HG02571 (cell line): Measurements from ENCODE around the gene CISD3.

ENCODE experiments used
- ATAC-seq: cut with Tn5 transposase; IDR thresholded peaks from one replicate; pipeline ENCODE4 v1.9.1; 2021; ENCODE audit warnings: mild to moderate bottlenecking, moderate library complexity; ENCODE audit not compliant: unreplicated experiment

Gene CISD3

DNA sequence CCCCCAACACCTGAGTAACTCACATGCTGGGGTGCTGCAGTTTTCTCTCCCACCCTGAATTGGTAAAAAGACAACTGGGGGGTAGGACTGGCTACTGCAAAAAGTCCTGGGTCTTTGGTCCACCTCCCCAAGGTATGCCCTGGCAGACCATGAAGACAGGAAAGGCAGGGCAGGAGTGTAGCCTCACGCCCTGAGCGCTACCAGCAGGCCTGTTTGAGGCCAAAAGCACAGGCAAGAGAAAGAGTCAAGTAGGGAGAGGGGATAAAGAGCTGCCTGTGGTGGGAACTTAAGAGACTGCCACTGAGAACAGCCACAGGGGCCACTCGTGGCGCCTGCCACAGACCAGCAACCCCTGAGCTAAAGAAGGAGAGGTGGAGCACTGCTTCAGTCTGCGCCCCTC, 36.2 kb downstream of the CISD3 start:
- no peak for ATAC-seq

GRCh38 chr17:38768417-38768816, 38.3 kb downstream of the CISD3 start:
- no peak for ATAC-seq

- no peak for ATAC-seq
These were observed 43.1 kb downstream of the CISD3 start for GRCh38 chr17:38773258-38773657.

GRCh38 chr17:38777641-38778250, 47.6 kb downstream of the CISD3 start:
- ATAC-seq: no peak

DNA sequence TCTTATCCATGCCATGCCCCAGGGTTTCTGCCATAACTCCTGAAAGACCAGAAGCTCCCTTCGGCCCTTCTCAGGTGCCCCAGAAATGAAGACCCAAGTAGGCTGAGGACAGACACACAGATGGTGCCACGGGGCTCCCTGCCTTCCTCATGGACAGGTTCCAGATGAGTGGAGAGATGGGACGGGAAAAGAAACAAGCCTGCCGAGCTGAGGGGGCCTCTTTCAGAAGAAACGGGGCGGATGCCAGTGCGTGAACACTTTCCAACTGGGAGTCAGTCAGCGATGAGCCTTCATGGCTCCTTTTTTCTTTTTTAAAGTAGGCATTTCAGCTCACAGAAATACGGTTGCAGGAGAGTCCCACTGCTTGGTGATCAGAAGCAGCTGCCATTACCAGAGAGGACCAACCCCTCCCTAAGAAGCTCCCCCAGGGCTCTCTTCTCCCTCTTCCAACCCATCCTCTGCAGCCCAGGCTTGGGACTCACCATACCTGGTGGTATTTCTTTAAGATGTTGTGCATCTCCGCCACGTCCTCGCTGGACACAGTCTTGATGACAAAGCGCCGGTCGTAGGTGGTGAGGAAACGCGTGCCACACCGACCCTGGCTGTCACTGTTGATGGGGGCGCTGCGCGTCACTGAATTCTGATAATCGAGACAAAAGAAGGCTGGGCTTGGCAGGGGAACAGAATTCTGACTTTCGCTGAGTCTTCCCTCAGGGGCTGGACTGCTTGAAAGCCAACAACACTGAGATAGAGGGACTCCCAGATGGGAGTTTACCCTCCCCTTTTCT, 50.0 kb downstream of the CISD3 start:
- no peak for ATAC-seq

- ATAC-seq: no peak
These were observed 53.1 kb downstream of the CISD3 start for GRCh38 chr17:38783227-38783626.
